ENCODE measurements around the gene ANKRD6. TPM values are rescaled to one million over a fixed set of nuclear protein-coding genes. Genes with fewer than 3 reads are reported as not detected.

ANKRD6 gene
- total RNA-seq, 1 experiment from 2014 or later: 25.4 TPM

GRCh38 chr6:89485320-89485719 is 52.4 kb downstream of the ANKRD6 start:
- H3K4me1 ChIP-seq (ENCODE audit: insufficient read depth, low read length, poor library complexity, severe bottlenecking): peaks cover 3% of the 10 kb centered on the region
- H3K9me3 ChIP-seq (ENCODE audit: low read depth, low read length, poor library complexity, severe bottlenecking): no peaks in the 10 kb centered on the region
- POLR2A ChIA-PET (ENCODE audit: low non-redundant PET): no interaction called here
- DNase-seq (ENCODE audit: low spot score): no peak
- H3K36me3 ChIP-seq (ENCODE audit: insufficient read depth, low read length, poor library complexity, severe bottlenecking): no peaks in the 10 kb centered on the region
- no peak overlapping the region for H3K27ac ChIP-seq (ENCODE audit: low read depth, low read length, poor library complexity, severe bottlenecking)
- TF ChIP-seq EZH2 (IDR thresholded peaks at IDR 0.05; ENCODE audit: borderline replicate concordance, low read depth, low read length, poor library complexity, severe bottlenecking) (no peak), CTCF (conservative IDR thresholded peaks at IDR 0.05; ENCODE audit: low read depth, low read length) (no peak)
- intact Hi-C loops (cut with micrococcal nuclease; ENCODE audit: unreplicated experiment): no loop called here
- no peak overlapping the region for H3K4me3 ChIP-seq (ENCODE audit: low read depth, low read length, poor library complexity, severe bottlenecking)
- no TSS peak for BruUV-seq (replicated peaks)
- CTCF ChIA-PET: no interaction called here
- H3K27me3 ChIP-seq (replicated peaks; ENCODE audit: insufficient read depth, low read depth, low read length, poor library complexity): no peaks in the 10 kb centered on the region

GRCh38 chr6:89487864-89488263 is 54.9 kb downstream of the ANKRD6 start:
- no peaks in the 10 kb centered on the region for H3K27me3 ChIP-seq (replicated peaks; ENCODE audit: insufficient read depth, low read depth, low read length, poor library complexity)
- BruUV-seq (replicated peaks): no TSS peak
- no peaks in the 10 kb centered on the region for H3K36me3 ChIP-seq (ENCODE audit: insufficient read depth, low read length, poor library complexity, severe bottlenecking)
- H3K4me3 ChIP-seq (ENCODE audit: low read depth, low read length, poor library complexity, severe bottlenecking): no peak overlapping the region
- POLR2A ChIA-PET (ENCODE audit: low non-redundant PET): no interaction called here
- DNase-seq (ENCODE audit: low spot score): no peak
- H3K9me3 ChIP-seq (ENCODE audit: low read depth, low read length, poor library complexity, severe bottlenecking): no peaks in the 10 kb centered on the region
- TF ChIP-seq EZH2 (IDR thresholded peaks at IDR 0.05; ENCODE audit: borderline replicate concordance, low read depth, low read length, poor library complexity, severe bottlenecking) (no peak), CTCF (conservative IDR thresholded peaks at IDR 0.05; ENCODE audit: low read depth, low read length) (no peak)
- CTCF ChIA-PET: no interaction called here
- H3K27ac ChIP-seq (ENCODE audit: low read depth, low read length, poor library complexity, severe bottlenecking): no peak overlapping the region
- no peaks in the 10 kb centered on the region for H3K4me1 ChIP-seq (ENCODE audit: insufficient read depth, low read length, poor library complexity, severe bottlenecking)
- intact Hi-C loops (cut with micrococcal nuclease; ENCODE audit: unreplicated experiment): no loop called here

- H3K4me1 ChIP-seq (ENCODE audit: insufficient read depth, low read length, poor library complexity, severe bottlenecking): no peaks in the 10 kb centered on the region
- H3K27me3 ChIP-seq (replicated peaks; ENCODE audit: insufficient read depth, low read depth, low read length, poor library complexity): no peaks in the 10 kb centered on the region
- no peak overlapping the region for H3K4me3 ChIP-seq (ENCODE audit: low read depth, low read length, poor library complexity, severe bottlenecking)
- intact Hi-C loops (cut with micrococcal nuclease; ENCODE audit: unreplicated experiment): no loop called here
- no TSS peak for BruUV-seq (replicated peaks)
- H3K9me3 ChIP-seq (ENCODE audit: low read depth, low read length, poor library complexity, severe bottlenecking): no peaks in the 10 kb centered on the region
- TF ChIP-seq EZH2 (IDR thresholded peaks at IDR 0.05; ENCODE audit: borderline replicate concordance, low read depth, low read length, poor library complexity, severe bottlenecking) (no peak), CTCF (conservative IDR thresholded peaks at IDR 0.05; ENCODE audit: low read depth, low read length) (no peak)
- no peak overlapping the region for H3K27ac ChIP-seq (ENCODE audit: low read depth, low read length, poor library complexity, severe bottlenecking)
- ChIA-PET CTCF (no interaction called here), POLR2A (ENCODE audit: low non-redundant PET) (no interaction called here)
- no peak for DNase-seq (ENCODE audit: low spot score)
- H3K36me3 ChIP-seq (ENCODE audit: insufficient read depth, low read length, poor library complexity, severe bottlenecking): no peaks in the 10 kb centered on the region
These were observed 55.5 kb downstream of the ANKRD6 start for GRCh38 chr6:89488438-89488837.

Measured in A673 (cell line).